ENCODE measurements around the gene AZU1.

GRCh38 chr19:788686-788982 is 39.0 kb upstream of the AZU1 start:
- TF ChIP-seq CTCF (IDR thresholded peaks at IDR 0.05; ENCODE audit: low read depth, low read length, poor library complexity, severe bottlenecking) = no peak
- no peak for TF ChIP-seq EZH2phosphoT487 (IDR thresholded peaks at IDR 0.05; ENCODE audit: borderline replicate concordance, low read length)
